ENCODE measurements around the gene MAML3. TPM values are rescaled to one million over a fixed set of nuclear protein-coding genes. Genes with fewer than 3 reads are reported as not detected.

The MAML3 gene
- total RNA-seq, 1 experiment from 2014 or later, result 0.89 TPM

DNA sequence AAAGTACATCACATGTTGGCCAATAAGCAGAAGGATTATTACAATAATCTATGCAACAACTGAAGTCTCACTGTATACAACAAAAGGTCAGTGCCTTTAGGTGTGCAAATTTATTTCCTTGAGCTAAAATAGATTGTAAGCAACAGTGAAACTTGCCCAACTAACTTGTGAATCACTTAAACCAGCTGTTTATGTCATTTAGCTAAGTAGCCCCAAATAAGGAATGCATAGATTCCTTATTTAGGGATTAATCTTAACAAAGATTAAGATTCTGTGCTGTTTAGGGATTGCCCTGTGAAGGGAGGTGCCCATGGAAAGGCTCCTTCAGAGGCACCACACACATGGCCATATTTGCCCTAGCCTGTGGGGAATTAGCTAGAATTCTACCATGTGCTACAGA, 168.6 kb downstream of the MAML3 start:
- no peak overlapping the region for H3K27ac Mint-ChIP-seq (ENCODE audit: low read depth, unreplicated experiment)
- no TSS peak for BruUV-seq (replicated peaks)
- ChIA-PET CTCF (interaction anchor here (0.9 to 1.1 kb wide), 2 partner anchors 12 to 245 kb away, joined by 3 read pairs; no protein-coding TSS in a partner anchor), POLR2A (no interaction called here)
- peaks cover 21% of the 10 kb centered on the region for H3K4me1 Mint-ChIP-seq (ENCODE audit: insufficient read depth, unreplicated experiment)
- H3K36me3 Mint-ChIP-seq (ENCODE audit: insufficient read depth, unreplicated experiment), result no peaks in the 10 kb centered on the region
- TF ChIP-seq, protein P1, sequence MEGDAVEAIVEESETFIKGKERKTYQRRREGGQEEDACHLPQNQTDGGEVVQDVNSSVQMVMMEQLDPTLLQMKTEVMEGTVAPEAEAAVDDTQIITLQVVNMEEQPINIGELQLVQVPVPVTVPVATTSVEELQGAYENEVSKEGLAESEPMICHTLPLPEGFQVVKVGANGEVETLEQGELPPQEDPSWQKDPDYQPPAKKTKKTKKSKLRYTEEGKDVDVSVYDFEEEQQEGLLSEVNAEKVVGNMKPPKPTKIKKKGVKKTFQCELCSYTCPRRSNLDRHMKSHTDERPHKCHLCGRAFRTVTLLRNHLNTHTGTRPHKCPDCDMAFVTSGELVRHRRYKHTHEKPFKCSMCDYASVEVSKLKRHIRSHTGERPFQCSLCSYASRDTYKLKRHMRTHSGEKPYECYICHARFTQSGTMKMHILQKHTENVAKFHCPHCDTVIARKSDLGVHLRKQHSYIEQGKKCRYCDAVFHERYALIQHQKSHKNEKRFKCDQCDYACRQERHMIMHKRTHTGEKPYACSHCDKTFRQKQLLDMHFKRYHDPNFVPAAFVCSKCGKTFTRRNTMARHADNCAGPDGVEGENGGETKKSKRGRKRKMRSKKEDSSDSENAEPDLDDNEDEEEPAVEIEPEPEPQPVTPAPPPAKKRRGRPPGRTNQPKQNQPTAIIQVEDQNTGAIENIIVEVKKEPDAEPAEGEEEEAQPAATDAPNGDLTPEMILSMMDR (IDR thresholded peaks at IDR 0.05; ENCODE audit: unreplicated experiment), result no peak
- H3K4me3 Mint-ChIP-seq (ENCODE audit: unreplicated experiment), result no peak overlapping the region
- H3K9me3 Mint-ChIP-seq (ENCODE audit: unreplicated experiment), result no peaks in the 10 kb centered on the region
- intact Hi-C loops (cut with micrococcal nuclease), result loop anchor here (10.0 kb wide), 2 partner anchors 251 to 331 kb away; no protein-coding TSS in a partner anchor
- no peaks in the 10 kb centered on the region for H3K27me3 Mint-ChIP-seq (ENCODE audit: insufficient read depth, unreplicated experiment)
- no peak for DNase-seq (ENCODE audit: unreplicated experiment)

DNA sequence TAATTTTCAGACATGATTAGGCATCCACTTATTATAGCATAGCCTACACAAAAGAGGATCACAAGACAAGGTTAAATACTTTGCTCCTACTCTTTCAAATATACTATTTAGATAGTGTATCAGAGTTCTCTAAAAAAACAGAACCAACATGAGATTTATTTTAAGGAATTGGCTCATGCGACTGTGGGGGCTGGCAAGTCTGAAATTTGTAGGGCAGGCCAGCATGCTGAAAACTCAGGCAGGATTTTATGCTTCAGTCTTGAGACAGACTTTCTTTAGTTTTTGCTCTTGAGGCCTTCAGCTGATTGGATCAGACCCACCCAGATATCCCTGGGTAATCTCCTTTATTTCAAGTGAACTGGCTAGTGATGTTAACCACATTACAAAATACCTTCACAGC, 169.5 kb downstream of the MAML3 start:
- no peaks in the 10 kb centered on the region for H3K9me3 Mint-ChIP-seq (ENCODE audit: unreplicated experiment)
- ChIA-PET CTCF (interaction anchor here (0.5 to 1.1 kb wide), 2 partner anchors 8 to 11 kb away, joined by 3 read pairs; no protein-coding TSS in a partner anchor), POLR2A (interaction anchor here (0.7 kb wide), 1 partner anchor 276 kb away, joined by 3 read pairs; no protein-coding TSS in a partner anchor)
- H3K4me3 Mint-ChIP-seq (ENCODE audit: unreplicated experiment), result no peak overlapping the region
- DNase-seq (ENCODE audit: unreplicated experiment), result no peak
- no peaks in the 10 kb centered on the region for H3K27me3 Mint-ChIP-seq (ENCODE audit: insufficient read depth, unreplicated experiment)
- TF ChIP-seq, protein P1 (IDR thresholded peaks at IDR 0.05; ENCODE audit: unreplicated experiment), result no peak
- no peaks in the 10 kb centered on the region for H3K36me3 Mint-ChIP-seq (ENCODE audit: insufficient read depth, unreplicated experiment)
- no TSS peak for BruUV-seq (replicated peaks)
- H3K27ac Mint-ChIP-seq (ENCODE audit: low read depth, unreplicated experiment), result no peak overlapping the region
- intact Hi-C loops (cut with micrococcal nuclease), result loop anchor here (10.0 kb wide), 2 partner anchors 250 to 330 kb away; no protein-coding TSS in a partner anchor
- peaks cover 16% of the 10 kb centered on the region for H3K4me1 Mint-ChIP-seq (ENCODE audit: insufficient read depth, unreplicated experiment)

- H3K4me1 Mint-ChIP-seq (ENCODE audit: insufficient read depth, unreplicated experiment), result peaks cover 9% of the 10 kb centered on the region
- no peaks in the 10 kb centered on the region for H3K27me3 Mint-ChIP-seq (ENCODE audit: insufficient read depth, unreplicated experiment)
- CTCF ChIA-PET, result interaction anchor here (0.6 kb wide), 1 partner anchor 631 kb away, joined by 3 read pairs; no protein-coding TSS in a partner anchor
- no peak for DNase-seq (ENCODE audit: unreplicated experiment)
- H3K27ac Mint-ChIP-seq (ENCODE audit: low read depth, unreplicated experiment), result no peak overlapping the region
- POLR2A ChIA-PET, result no interaction called here
- H3K9me3 Mint-ChIP-seq (ENCODE audit: unreplicated experiment), result no peaks in the 10 kb centered on the region
- TF ChIP-seq, protein P1 (IDR thresholded peaks at IDR 0.05; ENCODE audit: unreplicated experiment), result no peak
- no peaks in the 10 kb centered on the region for H3K36me3 Mint-ChIP-seq (ENCODE audit: insufficient read depth, unreplicated experiment)
- intact Hi-C loops (cut with micrococcal nuclease), result no loop called here
- no TSS peak for BruUV-seq (replicated peaks)
- no peak overlapping the region for H3K4me3 Mint-ChIP-seq (ENCODE audit: unreplicated experiment)
These were observed 175.3 kb downstream of the MAML3 start for GRCh38 chr4:139978692-139979091.

DNA sequence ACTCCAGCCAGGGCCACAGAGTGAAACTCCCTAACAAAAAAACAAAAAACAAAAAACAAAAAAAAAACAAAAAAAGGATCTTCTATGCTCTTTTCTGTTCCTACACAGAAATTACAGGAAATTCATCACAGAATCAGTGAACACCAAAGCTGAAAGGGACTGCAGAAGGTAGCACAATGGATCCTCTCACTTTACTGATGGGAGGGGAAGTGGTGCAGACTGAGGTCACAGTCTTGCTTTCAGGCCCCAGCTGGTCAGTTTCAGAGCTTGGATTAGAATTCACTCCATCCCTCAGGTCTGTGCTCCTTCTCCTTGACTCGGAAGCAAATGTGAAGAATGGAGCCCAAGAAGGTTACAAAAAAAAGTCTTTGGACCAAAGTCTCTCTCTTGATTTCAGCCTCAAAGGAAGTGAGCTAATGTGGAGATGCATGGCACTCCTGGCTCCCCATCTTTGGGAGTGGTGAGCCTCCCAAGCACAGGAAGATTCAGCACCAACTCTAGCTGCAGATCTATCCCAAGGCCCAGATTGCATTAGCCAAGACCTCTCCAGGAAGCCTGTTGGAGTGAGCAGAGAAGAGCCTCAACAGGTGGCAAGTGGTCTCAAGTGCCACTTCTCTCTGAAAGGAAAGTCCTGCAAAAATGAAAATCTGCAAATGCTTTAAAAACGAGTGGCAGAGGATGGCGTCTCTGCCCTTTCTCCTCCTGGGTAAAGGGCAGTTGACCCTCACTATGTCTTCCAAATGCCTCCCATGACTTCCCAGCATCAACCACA, 176.0 kb downstream of the MAML3 start:
- ChIA-PET POLR2A (no interaction called here), CTCF (no interaction called here)
- TF ChIP-seq, protein P1 (IDR thresholded peaks at IDR 0.05; ENCODE audit: unreplicated experiment), result no peak
- no TSS peak for BruUV-seq (replicated peaks)
- H3K4me3 Mint-ChIP-seq (ENCODE audit: unreplicated experiment), result no peak overlapping the region
- peaks cover 9% of the 10 kb centered on the region for H3K4me1 Mint-ChIP-seq (ENCODE audit: insufficient read depth, unreplicated experiment)
- H3K27ac Mint-ChIP-seq (ENCODE audit: low read depth, unreplicated experiment), result no peak overlapping the region
- no peaks in the 10 kb centered on the region for H3K36me3 Mint-ChIP-seq (ENCODE audit: insufficient read depth, unreplicated experiment)
- intact Hi-C loops (cut with micrococcal nuclease), result no loop called here
- no peaks in the 10 kb centered on the region for H3K27me3 Mint-ChIP-seq (ENCODE audit: insufficient read depth, unreplicated experiment)
- DNase-seq (ENCODE audit: unreplicated experiment), result no peak
- H3K9me3 Mint-ChIP-seq (ENCODE audit: unreplicated experiment), result no peaks in the 10 kb centered on the region
